SU-DHL-6 (cell line): ENCODE data around the gene MEF2D.

Experiments used
- EZH2phosphoT487 ChIP-seq: fragments of 200-600 bp; sonication (generic), shearing (Covaris generic); conservative IDR thresholded peaks from 2 replicates; pipeline ENCODE4 v1.6.1; 2018; ENCODE audit warnings: mild to moderate bottlenecking, antibody characterized with exemption, low read length, moderate library complexity, mixed read lengths
- TF ChIP-seq, protein P1 (sequence below): fragments of 200-600 bp; sonication (generic); IDR thresholded peaks from one replicate; pipeline ENCODE4 v1.5.1; 2017; ENCODE audit warnings: antibody characterized with exemption, mild to moderate bottlenecking, low read length, moderate library complexity; ENCODE audit not compliant: insufficient read depth, poor library complexity, severe bottlenecking

DNA sequence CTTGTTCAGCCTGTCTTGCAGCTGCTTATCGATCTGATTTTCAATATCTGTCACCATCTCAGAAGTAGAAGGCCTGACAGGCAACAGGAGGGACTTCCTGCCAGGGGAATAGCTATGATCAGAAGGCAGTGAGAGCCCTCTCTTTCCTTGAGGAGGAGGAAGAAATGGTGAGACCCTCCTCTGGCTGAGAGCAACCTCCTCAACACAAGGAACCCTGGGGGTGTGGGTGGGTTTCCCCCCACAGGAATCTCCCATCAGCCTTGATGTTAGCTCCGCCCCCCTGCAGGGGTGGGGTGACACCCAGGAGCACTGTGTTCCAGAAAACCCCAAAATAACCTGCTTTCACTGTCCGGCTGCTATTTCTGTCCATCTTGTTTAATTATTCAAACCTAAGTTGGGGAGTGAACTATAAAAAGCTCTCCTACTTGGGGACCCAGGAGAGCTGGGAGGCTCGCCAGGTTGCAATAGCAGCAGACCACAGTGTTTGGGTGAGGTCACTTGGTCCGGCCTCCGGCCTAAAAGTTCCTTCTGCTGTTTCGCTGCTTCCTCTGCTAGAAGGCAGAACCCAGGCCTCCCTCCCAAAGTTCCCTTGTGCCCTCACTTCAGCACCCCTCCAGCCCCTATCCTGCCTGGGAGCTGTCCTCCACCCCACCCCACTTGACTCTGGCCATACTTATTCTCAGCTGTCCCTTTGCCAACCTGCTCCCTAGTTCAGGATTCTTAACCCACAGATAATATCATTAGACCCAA is 7.8 kb upstream of the MEF2D start:
- TF ChIP-seq, protein P1, sequence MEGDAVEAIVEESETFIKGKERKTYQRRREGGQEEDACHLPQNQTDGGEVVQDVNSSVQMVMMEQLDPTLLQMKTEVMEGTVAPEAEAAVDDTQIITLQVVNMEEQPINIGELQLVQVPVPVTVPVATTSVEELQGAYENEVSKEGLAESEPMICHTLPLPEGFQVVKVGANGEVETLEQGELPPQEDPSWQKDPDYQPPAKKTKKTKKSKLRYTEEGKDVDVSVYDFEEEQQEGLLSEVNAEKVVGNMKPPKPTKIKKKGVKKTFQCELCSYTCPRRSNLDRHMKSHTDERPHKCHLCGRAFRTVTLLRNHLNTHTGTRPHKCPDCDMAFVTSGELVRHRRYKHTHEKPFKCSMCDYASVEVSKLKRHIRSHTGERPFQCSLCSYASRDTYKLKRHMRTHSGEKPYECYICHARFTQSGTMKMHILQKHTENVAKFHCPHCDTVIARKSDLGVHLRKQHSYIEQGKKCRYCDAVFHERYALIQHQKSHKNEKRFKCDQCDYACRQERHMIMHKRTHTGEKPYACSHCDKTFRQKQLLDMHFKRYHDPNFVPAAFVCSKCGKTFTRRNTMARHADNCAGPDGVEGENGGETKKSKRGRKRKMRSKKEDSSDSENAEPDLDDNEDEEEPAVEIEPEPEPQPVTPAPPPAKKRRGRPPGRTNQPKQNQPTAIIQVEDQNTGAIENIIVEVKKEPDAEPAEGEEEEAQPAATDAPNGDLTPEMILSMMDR: no peak
- TF ChIP-seq EZH2phosphoT487: no peak
